ENCODE results near the gene SCN4A.

The SCN4A gene

GRCh38 chr17:64006361-64007088 is 33.8 kb upstream of the SCN4A start:
- H2BK15ac ChIP-seq (ENCODE audit: low read length) = no peak overlapping the region
- H4K8ac ChIP-seq (ENCODE audit: low read depth, low read length) = no peak overlapping the region
- no peaks in the 10 kb centered on the region for H3K9me3 ChIP-seq (replicated peaks in 1 of 2; ENCODE audit: control insufficient read depth in 2 of 2, insufficient read depth in 1 of 2, low read depth in 1 of 2, low read length in 2 of 2)
- no peaks in the 10 kb centered on the region for H3K36me3 ChIP-seq (replicated peaks in 1 of 2; ENCODE audit: control insufficient read depth in 2 of 2, insufficient read depth in 2 of 2, low read length in 2 of 2)
- H3K18ac ChIP-seq (ENCODE audit: low read length) = no peak overlapping the region
- no peak overlapping the region for H3K4me2 ChIP-seq (ENCODE audit: insufficient read depth, low read length, poor library complexity, severe bottlenecking)
- no peak overlapping the region for H2AK5ac ChIP-seq (ENCODE audit: low read depth, low read length)
- peaks cover 0 to 5% of the 10 kb centered on the region in 2 donors for H3K4me1 ChIP-seq (ENCODE audit: control insufficient read depth in 2 of 2, insufficient read depth in 1 of 2, low read depth in 1 of 2, low read length in 2 of 2)
- WGBS, 2 donors (ENCODE audit: extremely low coverage in 2 of 2, insufficient read length in 2 of 2, insufficient replicate concordance in 1 of 2) = no CpG with 5 or more reads among the region's 13 CpGs
- H2AFZ ChIP-seq (ENCODE audit: low read length) = no peak overlapping the region
- H3K4me3 ChIP-seq (ENCODE audit: low read length in 2 of 2) = no peak overlapping the region
- H2BK12ac ChIP-seq (ENCODE audit: low read length) = no peak overlapping the region
- H4K91ac ChIP-seq (ENCODE audit: low read depth, low read length, poor library complexity) = no peak overlapping the region
- H3K27me3 ChIP-seq (ENCODE audit: control insufficient read depth in 3 of 3, insufficient read depth in 3 of 3, low read depth in 1 of 3, low read length in 3 of 3) = peaks cover 0 to 33% (median 0%) of the 10 kb centered on the region in 3 experiments
- H3K9ac ChIP-seq (ENCODE audit: low read depth, low read length, poor library complexity) = no peak overlapping the region
- no peaks in the 10 kb centered on the region for H3K79me1 ChIP-seq (ENCODE audit: low read depth, low read length)
- no peak overlapping the region for H3K14ac ChIP-seq (ENCODE audit: low read length)
- no peak overlapping the region for H3K27ac ChIP-seq (replicated peaks; ENCODE audit: low read length)
- DNase-seq (ENCODE audit: low spot score) = no peak
- no peak overlapping the region for H2BK5ac ChIP-seq (ENCODE audit: low read length)
- no peak overlapping the region for H2BK120ac ChIP-seq (ENCODE audit: low read depth, low read length)
- no peak overlapping the region for H3K23ac ChIP-seq (ENCODE audit: low read depth, low read length, poor library complexity)
- H3K4ac ChIP-seq (ENCODE audit: low read length) = no peak overlapping the region

GRCh38 chr17:64005734-64006167 is 33.0 kb upstream of the SCN4A start:
- WGBS, 2 donors (ENCODE audit: extremely low coverage in 2 of 2, insufficient read length in 2 of 2, insufficient replicate concordance in 1 of 2) = no CpG with 5 or more reads among the region's 6 CpGs
- no peak overlapping the region for H3K27ac ChIP-seq (replicated peaks; ENCODE audit: low read length)

DNA sequence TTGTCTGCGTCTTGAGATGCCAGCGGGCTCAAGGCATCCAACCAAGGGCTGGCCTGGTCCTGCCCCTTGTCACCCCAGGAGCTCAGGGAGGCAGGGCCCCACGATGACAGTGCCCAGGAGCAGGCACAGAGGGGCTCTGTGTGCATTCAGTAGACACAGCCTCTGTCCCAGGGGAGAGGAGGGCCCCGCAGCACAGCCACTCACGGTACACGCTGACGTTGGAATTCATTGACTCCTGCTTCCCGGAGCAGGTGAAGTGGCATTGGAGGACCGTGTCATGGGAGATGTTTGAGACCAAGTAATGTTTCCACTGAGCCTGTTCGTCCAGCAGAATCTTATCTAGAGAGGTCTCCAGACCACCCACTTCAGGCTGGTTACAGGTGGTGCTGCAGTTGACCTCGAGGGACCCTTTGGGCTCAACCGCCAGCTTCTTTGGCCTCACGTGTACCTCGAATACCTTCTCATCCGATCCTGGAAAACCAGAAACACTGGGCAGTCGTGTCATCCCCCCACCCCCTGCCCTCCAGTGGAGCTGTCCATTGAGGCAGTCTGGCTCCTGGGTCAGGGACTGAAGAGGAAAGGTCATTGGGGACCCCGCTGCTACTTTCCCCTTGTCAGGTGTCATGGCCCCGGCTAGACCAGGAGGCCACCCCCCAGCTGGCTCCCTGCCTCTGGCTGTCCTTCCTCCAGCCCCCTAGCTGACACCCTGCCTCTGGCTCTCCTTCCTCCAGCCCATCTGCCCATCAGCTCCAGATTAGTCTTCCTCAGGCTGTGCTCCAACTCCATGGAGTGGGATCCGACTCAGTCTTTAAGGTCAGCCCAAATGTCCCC is 32.4 kb upstream of the SCN4A start:
- WGBS, 2 donors (ENCODE audit: extremely low coverage in 2 of 2, insufficient read length in 2 of 2, insufficient replicate concordance in 1 of 2) = no CpG with 5 or more reads among the region's 19 CpGs
- Histone ChIP-seq H3K14ac (ENCODE audit: low read length) (no peak overlapping the region), H4K91ac (ENCODE audit: low read depth, low read length, poor library complexity) (no peak overlapping the region)

More at GRCh38 chr17:64005734-64006167, 33.0 kb upstream of the SCN4A start:
- H2BK5ac ChIP-seq (ENCODE audit: low read length) = no peak overlapping the region
- no peaks in the 10 kb centered on the region for H3K36me3 ChIP-seq (replicated peaks in 1 of 2; ENCODE audit: control insufficient read depth in 2 of 2, insufficient read depth in 2 of 2, low read length in 2 of 2)
- no peak overlapping the region for H3K14ac ChIP-seq (ENCODE audit: low read length)
- no peak overlapping the region for H3K4me2 ChIP-seq (ENCODE audit: insufficient read depth, low read length, poor library complexity, severe bottlenecking)
- H3K23ac ChIP-seq (ENCODE audit: low read depth, low read length, poor library complexity) = no peak overlapping the region
- no peaks in the 10 kb centered on the region for H3K9me3 ChIP-seq (replicated peaks in 1 of 2; ENCODE audit: control insufficient read depth in 2 of 2, insufficient read depth in 1 of 2, low read depth in 1 of 2, low read length in 2 of 2)
- DNase-seq (ENCODE audit: low spot score) = no peak
- H2BK120ac ChIP-seq (ENCODE audit: low read depth, low read length) = no peak overlapping the region
- peak overlapping the region; percentile 35 for H3K18ac ChIP-seq (ENCODE audit: low read length)
- no peak overlapping the region for H2BK12ac ChIP-seq (ENCODE audit: low read length)
- H4K91ac ChIP-seq (ENCODE audit: low read depth, low read length, poor library complexity) = no peak overlapping the region
- no peak overlapping the region for H3K4me3 ChIP-seq (ENCODE audit: low read length in 2 of 2)
- no peak overlapping the region for H3K9ac ChIP-seq (ENCODE audit: low read depth, low read length, poor library complexity)
- H2AK5ac ChIP-seq (ENCODE audit: low read depth, low read length) = no peak overlapping the region
- no peak overlapping the region for H2AFZ ChIP-seq (ENCODE audit: low read length)
- peaks cover 0 to 33% (median 0%) of the 10 kb centered on the region in 3 experiments for H3K27me3 ChIP-seq (ENCODE audit: control insufficient read depth in 3 of 3, insufficient read depth in 3 of 3, low read depth in 1 of 3, low read length in 3 of 3)
- peaks cover 0 to 5% of the 10 kb centered on the region in 2 donors for H3K4me1 ChIP-seq (ENCODE audit: control insufficient read depth in 2 of 2, insufficient read depth in 1 of 2, low read depth in 1 of 2, low read length in 2 of 2)
- no peak overlapping the region for H2BK15ac ChIP-seq (ENCODE audit: low read length)
- no peak overlapping the region for H4K8ac ChIP-seq (ENCODE audit: low read depth, low read length)
- no peaks in the 10 kb centered on the region for H3K79me1 ChIP-seq (ENCODE audit: low read depth, low read length)
- H3K4ac ChIP-seq (ENCODE audit: low read length) = no peak overlapping the region

GRCh38 chr17:64004218-64004770 is 31.6 kb upstream of the SCN4A start:
- no peak overlapping the region for H4K91ac ChIP-seq (ENCODE audit: low read depth, low read length, poor library complexity)
- no peak for DNase-seq (ENCODE audit: low spot score)
- H3K36me3 ChIP-seq (replicated peaks in 1 of 2; ENCODE audit: control insufficient read depth in 2 of 2, insufficient read depth in 2 of 2, low read length in 2 of 2) = no peaks in the 10 kb centered on the region
- no peak overlapping the region for H3K14ac ChIP-seq (ENCODE audit: low read length)
- H3K18ac ChIP-seq (ENCODE audit: low read length) = no peak overlapping the region
- no peak overlapping the region for H4K8ac ChIP-seq (ENCODE audit: low read depth, low read length)
- no peak overlapping the region for H3K23ac ChIP-seq (ENCODE audit: low read depth, low read length, poor library complexity)
- no CpG with 5 or more reads among the region's 7 CpGs for WGBS, 2 donors (ENCODE audit: extremely low coverage in 2 of 2, insufficient read length in 2 of 2, insufficient replicate concordance in 1 of 2)
- H2BK120ac ChIP-seq (ENCODE audit: low read depth, low read length) = no peak overlapping the region
- H2BK5ac ChIP-seq (ENCODE audit: low read length) = no peak overlapping the region
- no peak overlapping the region for H3K9ac ChIP-seq (ENCODE audit: low read depth, low read length, poor library complexity)
- H3K4ac ChIP-seq (ENCODE audit: low read length) = no peak overlapping the region
- H2BK15ac ChIP-seq (ENCODE audit: low read length) = no peak overlapping the region
- no peak overlapping the region for H2AFZ ChIP-seq (ENCODE audit: low read length)
- no peak overlapping the region for H2AK5ac ChIP-seq (ENCODE audit: low read depth, low read length)
- H2BK12ac ChIP-seq (ENCODE audit: low read length) = no peak overlapping the region
- no peak overlapping the region for H3K27ac ChIP-seq (replicated peaks; ENCODE audit: low read length)
- no peak overlapping the region for H3K4me2 ChIP-seq (ENCODE audit: insufficient read depth, low read length, poor library complexity, severe bottlenecking)
- H3K27me3 ChIP-seq (ENCODE audit: control insufficient read depth in 3 of 3, insufficient read depth in 3 of 3, low read depth in 1 of 3, low read length in 3 of 3) = peaks cover 0 to 27% (median 5%) of the 10 kb centered on the region in 3 experiments
- H3K9me3 ChIP-seq (replicated peaks in 1 of 2; ENCODE audit: control insufficient read depth in 2 of 2, insufficient read depth in 1 of 2, low read depth in 1 of 2, low read length in 2 of 2) = peaks cover 0 to 2% of the 10 kb centered on the region in 2 donors
- H3K4me1 ChIP-seq (ENCODE audit: control insufficient read depth in 2 of 2, insufficient read depth in 1 of 2, low read depth in 1 of 2, low read length in 2 of 2) = peaks cover 0 to 5% of the 10 kb centered on the region in 2 donors
- H3K79me1 ChIP-seq (ENCODE audit: low read depth, low read length) = no peaks in the 10 kb centered on the region
- H3K4me3 ChIP-seq (ENCODE audit: low read length in 2 of 2) = no peak overlapping the region

More for the DNA sequence above, 32.4 kb upstream of the SCN4A start:
- Histone ChIP-seq H3K4me1 (ENCODE audit: control insufficient read depth in 2 of 2, insufficient read depth in 1 of 2, low read depth in 1 of 2, low read length in 2 of 2) (peaks cover 0 to 5% of the 10 kb centered on the region in 2 donors), H3K4me2 (ENCODE audit: insufficient read depth, low read length, poor library complexity, severe bottlenecking) (no peak overlapping the region), H2BK15ac (ENCODE audit: low read length) (no peak overlapping the region), H2BK120ac (ENCODE audit: low read depth, low read length) (no peak overlapping the region), H2BK5ac (ENCODE audit: low read length) (no peak overlapping the region), H3K4me3 (ENCODE audit: low read length in 2 of 2) (no peak overlapping the region), H2AFZ (ENCODE audit: low read length) (no peak overlapping the region), H2BK12ac (ENCODE audit: low read length) (no peak overlapping the region), H3K23ac (ENCODE audit: low read depth, low read length, poor library complexity) (no peak overlapping the region), H2AK5ac (ENCODE audit: low read depth, low read length) (no peak overlapping the region), H3K9me3 (replicated peaks in 1 of 2; ENCODE audit: control insufficient read depth in 2 of 2, insufficient read depth in 1 of 2, low read depth in 1 of 2, low read length in 2 of 2) (no peaks in the 10 kb centered on the region), H4K8ac (ENCODE audit: low read depth, low read length) (no peak overlapping the region), H3K4ac (ENCODE audit: low read length) (no peak overlapping the region), H3K18ac (ENCODE audit: low read length) (peak overlapping the region; percentile 24), H3K27ac (replicated peaks; ENCODE audit: low read length) (no peak overlapping the region), H3K9ac (ENCODE audit: low read depth, low read length, poor library complexity) (peak overlapping the region; percentile 31), H3K79me1 (ENCODE audit: low read depth, low read length) (no peaks in the 10 kb centered on the region), H3K27me3 (ENCODE audit: control insufficient read depth in 3 of 3, insufficient read depth in 3 of 3, low read depth in 1 of 3, low read length in 3 of 3) (peaks cover 0 to 33% (median 0%) of the 10 kb centered on the region in 3 experiments), H3K36me3 (replicated peaks in 1 of 2; ENCODE audit: control insufficient read depth in 2 of 2, insufficient read depth in 2 of 2, low read length in 2 of 2) (no peaks in the 10 kb centered on the region)
- no peak for DNase-seq (ENCODE audit: low spot score)
